Stimulated activated naive CD8-positive, alpha-beta T cell treated with anti-CD3 and anti-CD28 coated beads, Interleukin-15, Interleukin-2, amounts not matched to agents 100 U/mL and 50 U/mL, for 24 hours (primary cell): ENCODE measurements around the gene RHEX.
"Not testable (repeated sequence)": the region's sequence is repeated elsewhere in the genome, so short reads cannot be mapped to it uniquely, and the experiment has no call there.

ENCODE experiments used
- ATAC-seq: fragments of 150-1000 bp; cut with Tn5 transposase; one replicate; pipeline ENCODE4 v1.10.0; 2021
- DNase-seq: peaks from one replicate; pipeline ENCODE4 v3.0.0; 2021

The RHEX gene, protein sequence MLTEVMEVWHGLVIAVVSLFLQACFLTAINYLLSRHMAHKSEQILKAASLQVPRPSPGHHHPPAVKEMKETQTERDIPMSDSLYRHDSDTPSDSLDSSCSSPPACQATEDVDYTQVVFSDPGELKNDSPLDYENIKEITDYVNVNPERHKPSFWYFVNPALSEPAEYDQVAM

DNA sequence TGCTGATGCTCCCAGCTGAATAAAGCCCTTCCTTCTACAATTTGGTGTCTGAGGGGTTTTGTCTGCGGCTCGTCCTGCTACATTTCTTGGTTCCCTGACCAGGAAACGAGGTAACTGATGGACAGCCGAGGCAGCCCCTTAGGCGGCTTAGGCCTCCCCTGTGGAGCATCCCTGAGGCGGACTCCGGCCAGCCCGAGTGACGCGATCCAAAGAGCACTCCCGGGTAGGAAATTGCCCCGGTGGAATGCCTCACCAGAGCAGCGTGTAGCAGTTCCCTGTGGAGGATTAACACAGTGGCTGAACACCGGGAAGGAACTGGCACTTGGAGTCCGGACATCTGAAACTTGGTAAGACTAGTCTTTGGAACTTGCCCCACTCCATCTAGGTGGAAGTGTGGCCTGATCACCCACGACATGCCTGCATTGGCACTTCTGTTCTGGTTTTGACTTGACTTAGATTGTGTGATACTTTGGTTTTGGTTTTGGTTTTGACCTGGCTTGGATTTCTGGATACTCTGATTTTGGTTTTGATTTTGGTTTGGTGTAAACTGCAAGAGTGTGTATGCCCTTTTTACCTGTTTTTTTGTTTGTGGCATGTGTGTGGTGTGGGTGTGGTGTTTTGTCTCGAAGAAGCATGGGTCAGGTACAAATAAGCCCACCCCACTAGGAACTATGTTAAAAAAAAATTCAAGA lies at the start of gene RHEX:
RHEX (plus strand) TSS at position 255 of the 692 bp plus-strand sequence. CDS start 44,656 bp downstream, outside the sequence.
- not testable (repeated sequence) for ATAC-seq
- peak; percentile 34 for DNase-seq

DNA sequence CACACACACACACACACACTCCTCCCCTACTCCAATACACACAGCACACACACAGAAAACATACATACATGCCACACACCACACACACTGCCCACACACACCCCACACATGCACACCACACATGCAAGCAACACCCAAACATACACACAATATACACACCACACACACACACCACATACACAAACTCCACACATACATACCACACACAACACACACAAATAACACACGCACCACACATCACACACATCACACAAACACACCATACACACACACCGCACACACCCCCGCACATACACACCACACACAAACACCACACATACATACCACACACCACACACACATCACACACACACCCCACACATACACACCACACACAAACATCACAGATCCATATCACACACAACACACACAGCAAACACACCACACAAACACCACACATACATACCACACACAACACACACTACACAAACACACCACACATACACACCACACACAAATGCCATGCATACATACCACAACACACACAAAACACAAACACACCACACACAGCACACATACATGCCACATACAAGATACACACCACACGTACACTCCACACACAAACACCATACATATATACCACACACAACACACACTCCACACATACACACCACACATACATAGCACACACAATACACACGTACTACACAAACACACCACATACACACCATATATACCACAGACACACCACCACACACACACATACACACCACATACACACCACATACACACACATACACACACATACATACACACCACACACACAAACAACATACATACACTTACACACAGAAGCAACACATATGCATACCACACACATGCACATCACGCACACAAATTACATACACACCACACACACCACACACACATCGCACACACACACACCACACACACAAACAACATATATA lies 48.8 kb upstream of the RHEX start:
- DNase-seq (no peak), ATAC-seq (no peak)

DNA sequence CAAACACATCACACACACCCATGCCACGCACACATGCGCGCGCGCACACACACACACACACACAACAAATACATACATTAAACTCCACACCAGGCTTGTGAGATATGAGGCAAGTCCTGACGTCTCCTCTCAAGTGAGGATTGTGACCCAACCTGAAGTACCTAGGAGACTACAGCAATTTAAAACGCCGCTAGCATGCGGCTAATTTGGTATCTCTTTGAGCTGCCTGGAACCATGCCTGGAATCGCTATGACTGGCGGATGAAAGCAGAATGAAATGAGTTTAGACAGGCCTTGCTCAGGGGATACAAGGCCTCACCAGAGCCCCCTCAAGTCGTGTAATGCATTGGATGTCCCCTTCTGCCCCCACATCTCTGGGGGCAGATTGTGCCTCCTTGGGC lies 48.1 kb upstream of the RHEX start:
- ATAC-seq (no peak), DNase-seq (no peak)

DNA sequence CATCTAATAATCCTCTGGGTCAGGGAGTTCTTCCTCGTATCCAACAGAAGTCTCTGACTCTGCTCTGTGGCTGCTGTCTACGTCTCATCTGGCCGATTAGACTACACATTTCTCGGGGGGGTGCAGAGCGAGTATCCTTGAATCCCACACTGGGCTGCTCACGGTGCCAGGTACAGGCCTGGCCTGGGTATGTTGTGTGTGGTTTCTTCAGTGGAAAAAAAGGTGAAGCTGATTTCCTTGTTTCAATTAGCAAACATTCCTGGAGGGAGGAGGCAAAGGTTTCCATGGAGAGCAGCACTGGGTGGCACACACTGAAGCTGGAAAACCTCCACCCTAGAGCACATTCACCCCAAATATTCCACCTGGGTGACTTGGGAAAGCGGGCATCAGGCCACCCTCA lies 47.7 kb upstream of the RHEX start:
- ATAC-seq: no peak
- DNase-seq: no peak

DNA sequence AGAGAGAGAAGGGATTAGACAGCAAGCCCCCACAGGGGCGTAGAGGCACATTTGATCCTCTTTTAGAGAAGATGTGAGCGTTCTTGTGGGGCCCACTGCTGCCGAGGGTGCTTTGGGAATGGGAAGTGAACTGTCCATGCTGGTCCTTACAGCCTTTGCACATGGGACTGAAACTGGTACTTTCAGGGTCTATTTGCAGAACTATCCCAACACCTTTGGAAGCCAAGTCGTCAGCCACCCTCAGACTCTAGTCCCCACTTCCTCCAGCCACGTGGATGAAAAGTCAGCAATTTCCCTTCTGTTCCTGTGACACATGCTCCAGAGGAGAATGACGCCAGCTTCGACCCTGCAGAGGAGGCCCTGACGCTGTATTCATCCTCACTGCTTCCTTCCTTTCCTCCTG lies 47.2 kb upstream of the RHEX start:
- ATAC-seq (no peak), DNase-seq (no peak)

DNA sequence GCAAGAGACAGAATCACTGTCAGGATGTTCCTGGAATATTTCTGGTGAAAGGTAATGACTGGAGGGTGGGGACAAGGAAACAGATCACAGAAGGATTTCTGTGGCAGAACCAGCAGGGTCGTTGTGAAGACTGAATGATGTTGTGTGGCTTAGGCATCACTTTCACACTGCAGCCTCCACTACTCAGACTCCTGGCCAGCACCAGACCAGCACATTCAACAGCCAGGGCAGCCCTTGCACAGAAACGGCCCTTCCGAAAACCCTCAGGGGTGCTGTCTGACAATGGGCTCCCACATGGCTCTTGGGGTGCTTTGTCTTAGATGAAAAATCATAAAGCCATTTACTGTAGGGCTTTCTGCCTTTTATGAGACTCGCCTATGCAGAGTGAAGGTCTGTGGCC lies 46.0 kb upstream of the RHEX start:
- DNase-seq (no peak), ATAC-seq (no peak)

DNA sequence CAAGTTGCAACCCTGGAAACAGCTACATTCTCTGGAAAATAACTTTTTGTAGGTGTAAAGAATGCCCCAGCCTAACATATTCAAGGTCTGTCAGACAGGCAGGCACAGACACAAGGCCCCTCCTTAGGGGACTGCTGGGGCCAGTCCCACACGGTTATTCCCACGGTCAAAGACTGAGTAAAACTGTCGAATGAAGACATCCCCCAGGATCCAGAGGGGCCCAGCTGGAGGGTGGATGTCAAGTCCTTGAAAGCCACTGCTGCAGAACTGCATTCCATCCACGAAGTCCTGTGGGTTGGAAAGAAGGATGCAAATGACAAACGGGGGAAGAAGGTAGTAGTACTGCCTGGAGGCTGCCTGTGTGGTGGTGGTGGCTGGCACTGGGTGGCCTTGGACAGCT lies 42.9 kb upstream of the RHEX start:
- DNase-seq (no peak), ATAC-seq (no peak)

DNA sequence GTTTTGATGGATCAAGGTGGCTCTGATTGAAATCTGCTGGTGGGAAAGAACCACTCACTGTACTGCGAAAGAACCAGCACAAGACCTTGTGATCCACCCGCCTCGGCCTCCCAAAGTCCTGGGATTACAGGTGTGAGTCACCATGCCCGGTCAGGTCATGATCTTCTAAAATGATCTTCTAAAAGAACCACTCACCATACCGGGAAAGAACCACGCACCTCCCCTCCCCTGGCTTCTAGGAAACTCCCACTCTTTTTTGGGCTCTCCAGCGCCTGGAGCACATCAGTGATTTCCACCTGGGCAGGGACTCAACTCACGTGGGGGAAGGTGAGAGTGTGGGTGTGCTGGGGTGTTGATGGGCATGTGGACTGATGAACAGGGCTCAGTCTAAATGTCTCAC lies 41.9 kb upstream of the RHEX start:
- ATAC-seq (peak; percentile 25), DNase-seq (peak; percentile 28)

DNA sequence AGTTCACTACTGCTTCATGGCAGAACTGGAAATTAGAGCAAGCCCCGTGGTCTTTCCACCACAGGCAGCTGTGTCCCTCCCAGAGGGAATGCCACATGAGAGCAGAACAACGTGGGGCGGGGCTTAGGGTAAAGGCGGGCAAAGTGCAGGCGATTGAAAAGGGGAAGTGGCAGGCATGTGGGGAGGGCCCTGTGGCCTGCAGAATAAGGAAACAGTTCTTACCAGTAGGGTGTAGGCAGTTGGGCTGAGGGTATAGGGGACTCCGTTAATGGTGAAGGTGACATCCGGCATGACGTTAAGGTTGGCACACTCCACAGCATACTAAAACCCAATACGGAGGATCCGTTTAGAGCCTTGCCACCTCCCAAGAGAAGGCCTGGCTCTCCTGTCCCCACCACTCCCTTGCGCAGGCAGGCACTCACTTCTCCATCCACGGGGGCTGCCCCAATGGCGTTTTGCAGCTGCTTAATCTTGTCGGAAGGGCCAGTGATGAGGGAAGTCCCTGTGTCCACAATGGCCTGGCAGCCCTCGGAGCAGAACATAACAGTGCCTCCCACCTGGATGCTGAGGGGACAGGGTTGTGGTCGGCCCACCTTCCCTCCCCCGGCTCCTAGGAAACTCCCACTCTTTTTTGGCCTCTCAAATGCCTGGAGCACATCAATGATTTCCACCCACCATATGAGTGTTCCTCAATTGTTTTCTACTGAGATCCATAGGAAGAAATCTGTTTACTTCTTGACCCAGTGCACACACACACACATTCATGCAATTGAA lies 40.7 kb upstream of the RHEX start:
- peak; percentile 67 for DNase-seq

DNA sequence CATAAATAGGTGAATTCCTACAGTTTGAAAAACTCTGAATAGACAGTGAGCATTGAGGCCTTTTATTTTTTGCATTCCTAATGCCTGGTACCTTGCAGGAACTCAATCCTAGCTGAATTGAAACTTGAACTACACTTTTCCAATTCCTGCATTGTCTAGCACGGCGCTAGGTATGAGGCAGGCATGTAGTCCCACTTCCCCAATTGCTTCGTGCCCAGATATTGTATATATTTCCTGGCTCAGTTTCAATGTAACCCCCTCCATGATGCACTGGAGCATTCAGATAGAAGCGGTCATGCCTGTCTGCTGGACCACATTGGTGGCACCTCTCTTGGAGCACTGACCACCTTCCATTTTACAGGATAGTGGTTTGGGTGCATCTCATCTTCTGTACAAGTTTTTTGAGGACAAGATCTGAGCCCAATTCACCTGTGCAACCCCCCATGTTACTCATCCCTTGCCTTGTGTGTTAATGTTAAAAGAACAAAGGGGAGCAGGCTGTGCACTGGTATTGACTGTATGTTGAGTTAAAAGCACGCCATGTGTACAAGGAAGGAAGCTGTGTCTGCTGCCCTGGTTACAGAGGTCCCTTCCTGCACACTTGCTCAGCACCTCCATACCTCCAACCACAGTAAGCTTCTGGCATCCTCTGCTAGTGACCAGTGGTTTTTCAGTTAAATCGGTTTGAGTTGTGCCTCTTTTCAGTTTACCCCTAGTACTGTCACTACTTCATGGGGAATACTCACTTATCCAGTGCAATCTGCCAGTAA lies 39.8 kb upstream of the RHEX start:
- ATAC-seq: no peak
- no peak for DNase-seq

More for the DNA sequence above, 40.7 kb upstream of the RHEX start:
- ATAC-seq: peak; percentile 91

DNA sequence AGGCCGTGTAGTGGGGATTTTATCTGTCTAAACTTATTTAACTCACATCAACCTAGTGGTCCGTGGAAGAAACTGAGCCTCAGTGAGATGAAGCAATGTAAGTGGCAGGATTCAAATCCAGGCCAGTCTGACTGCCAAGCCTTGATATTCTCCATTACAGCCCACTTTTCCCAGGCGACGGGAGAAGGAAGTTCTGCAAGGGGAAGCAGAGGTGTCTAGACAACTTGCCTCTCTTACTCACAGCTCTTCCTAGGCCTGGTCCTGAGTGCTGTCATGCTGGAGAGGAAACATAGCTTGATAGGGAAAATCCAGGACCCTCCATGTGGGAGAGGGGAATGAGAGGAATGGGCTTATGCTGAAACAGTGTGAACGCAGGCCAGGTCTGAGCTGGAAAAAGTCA lies 38.4 kb upstream of the RHEX start:
- no peak for ATAC-seq
- no peak for DNase-seq

DNA sequence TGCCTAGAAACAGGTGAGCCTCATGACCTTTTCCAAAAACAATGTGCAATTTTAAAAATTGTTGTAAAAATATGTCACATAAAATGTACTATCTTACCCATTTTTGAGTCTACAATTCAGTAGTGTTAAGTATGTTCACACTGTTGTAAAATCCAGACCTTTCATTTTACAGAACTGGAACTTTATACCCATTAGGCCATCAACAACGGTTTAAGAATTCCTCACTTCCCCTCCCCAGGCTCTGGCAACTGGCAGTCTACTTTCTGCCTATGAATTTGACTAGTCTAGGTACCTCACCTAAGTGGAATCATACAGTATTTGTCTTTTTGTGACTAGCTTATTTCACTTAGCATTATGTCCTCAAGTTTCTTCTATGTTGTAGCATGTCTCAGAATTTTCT lies 37.9 kb upstream of the RHEX start:
- ATAC-seq (no peak), DNase-seq (no peak)

DNA sequence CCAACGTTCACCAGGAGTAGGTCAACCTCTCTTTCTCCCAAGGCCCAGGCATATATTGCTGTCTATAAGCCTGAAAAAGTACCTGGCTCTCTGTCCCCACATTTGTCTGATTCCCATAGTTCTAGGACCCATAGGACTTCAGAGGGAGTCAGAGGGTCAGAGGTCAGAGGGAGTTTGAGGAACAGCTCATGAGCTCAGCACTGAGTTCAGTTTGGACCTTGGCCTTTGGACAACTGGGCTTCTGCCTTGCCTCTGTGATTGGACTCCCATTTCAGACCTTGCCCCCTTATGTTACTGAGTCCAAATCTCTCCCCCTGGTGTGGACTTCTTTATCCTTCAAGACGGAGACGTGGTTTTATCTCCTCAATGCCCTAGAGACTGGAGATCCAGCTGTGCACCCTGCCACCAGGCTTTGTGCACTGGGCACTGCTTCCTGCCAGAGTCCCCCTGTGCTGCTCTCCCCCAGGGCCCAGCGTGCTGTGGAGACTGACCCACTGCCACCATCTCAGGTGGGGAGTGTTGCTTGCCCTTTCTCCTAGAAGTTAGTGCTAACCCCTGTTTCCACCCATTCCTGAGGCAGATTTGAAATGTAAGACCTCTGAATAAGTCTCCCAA lies 32.5 kb upstream of the RHEX start:
- ATAC-seq: no peak
- DNase-seq: no peak

DNA sequence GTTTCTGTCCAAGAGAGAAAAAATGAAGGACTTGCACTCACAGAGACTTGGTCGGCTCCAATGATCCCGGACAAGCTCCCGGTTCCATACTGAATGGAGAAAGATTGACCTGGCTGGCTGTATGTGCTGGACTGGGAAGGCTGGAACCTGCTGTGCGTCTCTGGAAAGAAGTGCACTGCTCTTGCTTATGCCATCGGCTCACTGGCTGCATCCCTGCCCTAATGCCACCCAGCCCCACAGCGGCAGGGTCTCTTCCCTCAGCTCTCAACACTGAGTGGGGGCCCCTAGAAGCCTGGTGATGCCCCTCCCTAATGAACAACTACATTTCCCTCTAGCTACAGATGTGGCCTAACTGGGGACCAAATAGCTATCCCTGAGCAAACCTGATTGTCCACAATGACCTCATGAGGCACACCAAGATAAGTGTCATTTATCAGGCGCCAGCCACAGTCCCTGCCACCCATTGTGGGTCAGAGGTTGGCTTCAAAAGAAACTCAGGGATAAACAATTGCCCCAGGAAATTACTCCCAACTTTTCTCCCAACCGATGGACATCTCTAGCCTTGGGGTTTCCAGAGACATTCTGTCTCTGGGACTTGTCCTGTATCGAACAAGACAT lies 31.9 kb upstream of the RHEX start:
- no peak for DNase-seq
- ATAC-seq: no peak

DNA sequence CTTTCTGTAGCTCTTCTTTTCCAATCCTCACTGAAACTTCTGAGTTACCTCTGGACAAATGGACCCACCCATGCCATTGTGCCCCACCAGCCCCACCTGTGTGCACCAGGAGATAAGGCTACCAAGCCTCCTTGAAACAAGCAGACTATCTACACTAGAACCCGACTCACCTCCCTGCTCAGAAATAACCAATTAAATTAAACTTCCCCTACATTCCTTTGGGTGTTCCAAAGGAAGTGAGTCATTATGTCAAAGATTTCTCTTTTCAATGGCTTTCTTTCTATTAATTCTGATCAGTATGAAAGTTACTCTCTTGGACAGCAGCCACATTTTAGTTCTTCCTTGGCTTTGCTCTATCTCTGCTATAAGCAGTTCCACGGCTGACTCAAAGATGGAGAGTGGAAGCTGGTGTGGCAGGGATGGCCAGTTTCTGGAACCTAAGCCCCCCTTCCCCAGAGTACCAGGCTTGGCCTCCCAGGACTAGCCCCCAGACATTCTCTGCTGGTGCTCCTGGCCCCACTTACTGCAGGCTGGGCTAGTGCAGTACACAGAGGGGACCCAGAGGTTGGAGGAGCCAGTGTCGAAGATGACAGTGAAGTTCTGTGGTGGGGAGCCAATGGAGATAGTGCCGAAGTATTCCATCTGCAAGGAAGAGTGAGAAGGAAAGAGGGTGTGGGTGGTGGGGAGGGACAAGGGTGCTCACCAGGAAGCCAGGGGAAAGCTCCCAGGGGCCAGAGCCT lies 31.2 kb upstream of the RHEX start:
- DNase-seq (no peak), ATAC-seq (no peak)

DNA sequence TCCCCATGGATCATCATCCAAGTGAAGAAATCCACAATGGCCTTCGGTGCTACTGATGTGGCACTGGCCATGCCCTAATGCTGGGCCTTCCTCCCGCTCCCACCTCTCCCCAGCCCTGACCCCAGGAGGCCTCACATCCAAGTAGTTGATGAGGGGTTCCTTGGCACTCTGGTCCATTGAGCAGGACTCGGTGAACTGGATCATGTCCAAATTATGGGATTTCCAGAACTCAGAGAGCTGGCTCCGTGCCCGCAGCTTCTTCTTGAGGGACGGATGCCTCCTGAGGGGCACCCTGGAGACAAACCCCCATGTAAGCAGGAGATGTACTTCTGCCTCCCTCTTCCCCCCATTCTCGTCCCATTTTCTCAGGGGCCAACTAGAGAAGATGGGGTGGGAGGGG lies 30.2 kb upstream of the RHEX start:
- ATAC-seq (no peak), DNase-seq (no peak)

DNA sequence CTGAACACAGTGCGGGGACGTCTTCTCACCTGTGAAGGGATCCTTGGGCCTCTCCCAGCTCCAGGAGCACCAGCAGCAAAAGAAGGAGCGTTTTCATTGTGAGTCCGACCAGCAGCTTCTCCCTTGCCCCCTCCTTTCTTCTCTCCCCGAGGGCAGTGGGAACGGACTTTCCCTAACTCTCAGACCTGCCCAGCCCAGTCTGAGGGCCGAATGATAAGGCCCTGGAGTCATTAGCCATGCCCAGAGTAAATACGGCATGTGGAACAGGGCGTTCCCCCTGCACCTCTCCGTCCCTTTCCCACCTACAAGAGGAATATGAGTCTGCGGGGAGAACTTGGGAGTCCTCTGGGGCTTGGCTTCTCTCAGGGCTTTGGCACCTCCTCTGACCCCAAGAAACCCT lies 29.3 kb upstream of the RHEX start, which contains the start of gene CTSE:
CTSE (minus strand) TSS at position 201 of the 400 bp plus-strand sequence; CDS start at position 97, 104 bp downstream.
- ATAC-seq (no peak), DNase-seq (no peak)

DNA sequence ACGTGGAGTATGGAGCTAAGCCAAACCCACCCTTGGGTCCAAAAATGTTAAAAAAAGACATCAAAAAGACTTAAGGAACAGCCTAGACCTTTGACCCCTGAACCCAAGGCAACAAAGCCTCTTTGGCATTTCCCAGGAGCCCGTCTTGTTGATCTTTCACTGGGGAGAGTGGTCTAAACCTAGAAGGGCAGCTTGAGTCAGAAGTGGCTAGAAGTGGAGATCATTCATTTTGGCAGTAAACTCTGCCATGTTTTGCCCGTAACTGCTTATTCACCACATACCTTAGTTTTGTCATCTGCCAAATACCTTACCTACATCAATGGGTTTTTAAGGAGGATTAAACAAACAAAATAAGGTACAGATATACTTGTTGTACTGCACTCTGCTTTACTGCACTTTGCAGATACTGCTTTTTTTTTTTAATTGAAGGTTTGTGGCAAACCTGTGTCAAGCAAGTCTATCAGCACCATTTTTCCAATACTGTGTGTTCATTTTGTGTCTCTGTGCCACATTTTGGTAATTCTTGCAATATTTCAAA lies 27.6 kb upstream of the RHEX start:
- no peak for DNase-seq

DNA sequence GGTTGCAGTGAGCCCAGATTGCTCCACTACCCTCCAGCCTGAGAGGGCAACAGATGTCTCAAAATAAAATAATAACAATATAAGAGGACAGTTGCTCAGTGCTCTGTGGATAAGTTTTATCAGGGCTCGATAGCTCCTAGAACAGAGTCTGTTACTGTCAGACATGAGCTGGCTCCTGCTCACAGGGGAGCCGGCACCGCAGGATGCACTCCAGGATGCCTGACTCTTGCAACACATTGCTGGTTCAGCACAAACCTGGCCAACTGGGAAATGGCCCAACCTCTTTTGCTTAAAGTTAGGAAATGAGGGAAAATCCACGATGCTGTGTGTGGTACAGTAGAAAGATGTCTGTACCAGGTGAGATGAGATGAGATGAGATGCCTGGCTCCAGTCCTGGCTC lies 23.5 kb upstream of the RHEX start:
- DNase-seq: no peak
- no peak for ATAC-seq

More for the DNA sequence above, 27.6 kb upstream of the RHEX start:
- ATAC-seq: no peak
